ENCODE data around the gene BMP8B. TPM values are rescaled to one million over a fixed set of nuclear protein-coding genes. Genes with fewer than 3 reads are reported as not detected.
"Not testable (repeated sequence)": the region's sequence is repeated elsewhere in the genome, so short reads cannot be mapped to it uniquely, and the experiment has no call there.

The BMP8B gene
- total RNA-seq, result under 1 TPM; 0.11 to 0.84 TPM

GRCh38 chr1:39788758-39789570 is at the start of gene BMP8B:
BMP8B (minus strand) TSS chr1:39788865; CDS start chr1:39788485, 380 bp downstream.
- Mint-ChIP-seq H3K27ac (no peak within 1 kb of the TSS), H3K36me3 (peaks cover 0 to 5% of the 10 kb centered on the region in 2 donors), H3K9me3 (no peaks in the 10 kb centered on the region)
- peak; percentile 86 to 87 for ATAC-seq
- DNase-seq (ENCODE audit: low spot score in 2 of 2), result peak; percentile 57 to 63

- ATAC-seq, result no peak
- Mint-ChIP-seq H3K27ac (no peak overlapping the region), H3K9me3 (no peaks in the 10 kb centered on the region), H3K36me3 (peaks cover 6 to 18% of the 10 kb centered on the region in 2 donors)
- no peak for DNase-seq (ENCODE audit: low spot score in 2 of 2)
These were observed 48.0 kb upstream of the BMP8B start for GRCh38 chr1:39836595-39837110.

GRCh38 chr1:39835935-39836594 is 47.4 kb upstream of the BMP8B start:
- ATAC-seq (no peak), DNase-seq (ENCODE audit: low spot score in 2 of 2) (no peak)
- Mint-ChIP-seq H3K9me3 (no peaks in the 10 kb centered on the region), H3K27ac (no peak overlapping the region), H3K36me3 (peaks cover 0 to 12% of the 10 kb centered on the region in 2 donors)

GRCh38 chr1:39835110-39835509 is 46.4 kb upstream of the BMP8B start:
- Mint-ChIP-seq H3K36me3 (peaks cover 0 to 6% of the 10 kb centered on the region in 2 donors), H3K9me3 (no peaks in the 10 kb centered on the region), H3K27ac (no peak overlapping the region)
- ATAC-seq (no peak), DNase-seq (ENCODE audit: low spot score in 2 of 2) (no peak)

- Mint-ChIP-seq H3K9me3 (no peaks in the 10 kb centered on the region), H3K27ac (no peak overlapping the region), H3K36me3 (no peaks in the 10 kb centered on the region)
- no peak for ATAC-seq
- no peak for DNase-seq (ENCODE audit: low spot score in 2 of 2)
These were observed 45.1 kb upstream of the BMP8B start for GRCh38 chr1:39833621-39834385.

GRCh38 chr1:39833121-39833520 is 44.5 kb upstream of the BMP8B start:
- Mint-ChIP-seq H3K27ac (no peak overlapping the region), H3K9me3 (no peaks in the 10 kb centered on the region), H3K36me3 (no peaks in the 10 kb centered on the region)
- DNase-seq (ENCODE audit: low spot score in 2 of 2) (no peak), ATAC-seq (no peak)

GRCh38 chr1:39832294-39832693 is 43.6 kb upstream of the BMP8B start:
- no peaks in the 10 kb centered on the region for H3K36me3 Mint-ChIP-seq
- no peak overlapping the region for H3K27ac Mint-ChIP-seq
- DNase-seq (ENCODE audit: low spot score in 2 of 2) (no peak), ATAC-seq (no peak)
- H3K9me3 Mint-ChIP-seq, result no peaks in the 10 kb centered on the region

- no peak overlapping the region for H3K27ac Mint-ChIP-seq
- no peak for DNase-seq (ENCODE audit: low spot score in 2 of 2)
- no peaks in the 10 kb centered on the region for H3K9me3 Mint-ChIP-seq
- ATAC-seq, result no peak
- H3K36me3 Mint-ChIP-seq, result no peaks in the 10 kb centered on the region
These were observed 41.3 kb upstream of the BMP8B start for GRCh38 chr1:39829791-39830533.

- ATAC-seq (no peak), DNase-seq (ENCODE audit: low spot score in 2 of 2) (no peak)
- Mint-ChIP-seq H3K9me3 (no peaks in the 10 kb centered on the region), H3K36me3 (no peaks in the 10 kb centered on the region), H3K27ac (peak overlapping the region in 1 of 2 donors; percentile 1)
These were observed 40.1 kb upstream of the BMP8B start for GRCh38 chr1:39828734-39829133.

- DNase-seq (ENCODE audit: low spot score in 2 of 2); H3K9me3 Mint-ChIP-seq; ATAC-seq; H3K27ac Mint-ChIP-seq; H3K36me3 Mint-ChIP-seq: not testable (repeated sequence)
These were observed 39.6 kb upstream of the BMP8B start for GRCh38 chr1:39828255-39828654.

GRCh38 chr1:39827201-39827600 is 38.5 kb upstream of the BMP8B start:
- H3K9me3 Mint-ChIP-seq, result no peaks in the 10 kb centered on the region
- H3K36me3 Mint-ChIP-seq, result no peaks in the 10 kb centered on the region
- ATAC-seq (no peak), DNase-seq (ENCODE audit: low spot score in 2 of 2) (no peak)
- H3K27ac Mint-ChIP-seq, result no peak overlapping the region

- H3K9me3 Mint-ChIP-seq, result no peaks in the 10 kb centered on the region
- DNase-seq (ENCODE audit: low spot score in 2 of 2), result no peak
- no peak for ATAC-seq
These were observed 37.9 kb upstream of the BMP8B start for GRCh38 chr1:39826583-39826982.

GRCh38 chr1:39825432-39825941 is 36.8 kb upstream of the BMP8B start:
- ATAC-seq (no peak), DNase-seq (ENCODE audit: low spot score in 2 of 2) (no peak)
- no peak overlapping the region for H3K27ac Mint-ChIP-seq
- no peaks in the 10 kb centered on the region for H3K9me3 Mint-ChIP-seq
- H3K36me3 Mint-ChIP-seq, result no peaks in the 10 kb centered on the region

More at GRCh38 chr1:39826583-39826982, 37.9 kb upstream of the BMP8B start:
- Mint-ChIP-seq H3K27ac (no peak overlapping the region), H3K36me3 (no peaks in the 10 kb centered on the region)

- not testable (repeated sequence) for H3K9me3 Mint-ChIP-seq
These were observed 34.8 kb upstream of the BMP8B start for GRCh38 chr1:39823450-39823849.

GRCh38 chr1:39822146-39822545 is 33.5 kb upstream of the BMP8B start:
- Mint-ChIP-seq H3K9me3 (no peaks in the 10 kb centered on the region), H3K36me3 (no peaks in the 10 kb centered on the region), H3K27ac (peak overlapping the region in 1 of 2 donors; percentile 56)
- ATAC-seq (no peak), DNase-seq (ENCODE audit: low spot score in 2 of 2) (no peak)

More at GRCh38 chr1:39823450-39823849, 34.8 kb upstream of the BMP8B start:
- not testable (repeated sequence) for H3K36me3 Mint-ChIP-seq; ATAC-seq; DNase-seq (ENCODE audit: low spot score in 2 of 2)
- peak overlapping the region in 1 of 2 donors; percentile 92 for H3K27ac Mint-ChIP-seq
